ENCODE measurements around the gene RD3L. TPM values are rescaled to one million over a fixed set of nuclear protein-coding genes. Genes with fewer than 3 reads are reported as not detected.
A peak's percentile ranks its signal among the peaks of the same experiment; 100 is the strongest.
"Not testable (repeated sequence)": the region's sequence is repeated elsewhere in the genome, so short reads cannot be mapped to it uniquely, and the experiment has no call there.

RD3L gene
- total RNA-seq, 4 donors from 2014 or later, result not detected

- H3K9me3 ChIP-seq, result no peaks in the 10 kb centered on the region
- no peak overlapping the region for H3K4me3 ChIP-seq
- no peak overlapping the region for H3K27ac ChIP-seq (replicated peaks in 1 of 4)
- peaks cover 6 to 14% (median 9%) of the 10 kb centered on the region in 4 donors for H3K4me1 ChIP-seq
- no peak for DNase-seq (ENCODE audit: extremely low spot score)
- TF ChIP-seq EP300 (IDR thresholded peaks at IDR 0.05), result no peak
- TF ChIP-seq POLR2AphosphoS5 (IDR thresholded peaks at IDR 0.05), result no peak
- no peak for TF ChIP-seq POLR2A (IDR thresholded peaks at IDR 0.05; ENCODE audit: low read depth)
- TF ChIP-seq CTCF (IDR thresholded peaks at IDR 0.05), result no peak
- no peaks in the 10 kb centered on the region for H3K36me3 ChIP-seq
- WGBS, result 81% methylated on average over 5 of the region's 5 CpGs
- peaks cover 0 to 36% (median 0%) of the 10 kb centered on the region in 4 donors for H3K27me3 ChIP-seq
- intact Hi-C loops (cut with DNase I), result no loop called here
Observed at GRCh38 chr14:103925316-103925715, 17.0 kb downstream of the RD3L start.

- WGBS, result 17% methylated on average over 6 of the region's 6 CpGs
- Histone ChIP-seq H3K9me3 (no peaks in the 10 kb centered on the region), H3K4me1 (peaks cover 21 to 28% (median 24%) of the 10 kb centered on the region in 4 donors), H3K4me3 (no peak overlapping the region), H3K27ac (replicated peaks in 1 of 4) (no peak overlapping the region), H3K36me3 (no peaks in the 10 kb centered on the region), H3K27me3 (peaks cover 0 to 33% (median 0%) of the 10 kb centered on the region in 4 donors)
- no peak for DNase-seq (ENCODE audit: extremely low spot score)
- TF ChIP-seq CTCF (IDR thresholded peaks at IDR 0.05) (no peak), POLR2A (IDR thresholded peaks at IDR 0.05; ENCODE audit: low read depth) (no peak), EP300 (IDR thresholded peaks at IDR 0.05) (no peak), POLR2AphosphoS5 (IDR thresholded peaks at IDR 0.05) (no peak)
- intact Hi-C loops (cut with DNase I), result no loop called here
Observed at GRCh38 chr14:103923863-103924262, 18.5 kb downstream of the RD3L start.

DNA sequence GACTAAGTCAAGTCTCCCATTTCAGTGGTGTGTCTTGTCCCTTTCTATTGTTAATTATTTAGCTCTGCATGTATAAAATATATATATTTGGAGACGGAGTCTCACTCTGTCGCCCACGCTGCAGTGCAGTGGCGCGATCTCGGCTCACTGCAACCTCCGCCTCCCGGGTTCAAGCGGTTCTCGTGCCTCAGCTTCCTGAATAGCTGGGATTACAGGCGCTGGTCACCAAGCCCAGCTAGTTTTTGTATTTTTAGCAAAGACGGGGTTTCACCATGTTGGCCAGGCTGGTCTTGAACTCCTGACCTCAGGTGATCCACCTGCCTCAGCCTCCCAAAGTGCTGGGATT, 20.5 kb downstream of the RD3L start:
- intact Hi-C loops (cut with DNase I); DNase-seq (ENCODE audit: extremely low spot score); H3K9me3 ChIP-seq; H3K36me3 ChIP-seq; H3K27ac ChIP-seq (replicated peaks in 1 of 4): not testable (repeated sequence)
- Histone ChIP-seq H3K4me3 (peak overlapping the region; percentile 70 to 99 (median 83)), H3K27me3 (peaks cover 0 to 15% (median 0%) of the 10 kb centered on the region in 4 donors), H3K4me1 (peaks cover 34 to 42% (median 39%) of the 10 kb centered on the region in 4 donors)
- 69% methylated on average over 12 of the region's 12 CpGs for WGBS

DNA sequence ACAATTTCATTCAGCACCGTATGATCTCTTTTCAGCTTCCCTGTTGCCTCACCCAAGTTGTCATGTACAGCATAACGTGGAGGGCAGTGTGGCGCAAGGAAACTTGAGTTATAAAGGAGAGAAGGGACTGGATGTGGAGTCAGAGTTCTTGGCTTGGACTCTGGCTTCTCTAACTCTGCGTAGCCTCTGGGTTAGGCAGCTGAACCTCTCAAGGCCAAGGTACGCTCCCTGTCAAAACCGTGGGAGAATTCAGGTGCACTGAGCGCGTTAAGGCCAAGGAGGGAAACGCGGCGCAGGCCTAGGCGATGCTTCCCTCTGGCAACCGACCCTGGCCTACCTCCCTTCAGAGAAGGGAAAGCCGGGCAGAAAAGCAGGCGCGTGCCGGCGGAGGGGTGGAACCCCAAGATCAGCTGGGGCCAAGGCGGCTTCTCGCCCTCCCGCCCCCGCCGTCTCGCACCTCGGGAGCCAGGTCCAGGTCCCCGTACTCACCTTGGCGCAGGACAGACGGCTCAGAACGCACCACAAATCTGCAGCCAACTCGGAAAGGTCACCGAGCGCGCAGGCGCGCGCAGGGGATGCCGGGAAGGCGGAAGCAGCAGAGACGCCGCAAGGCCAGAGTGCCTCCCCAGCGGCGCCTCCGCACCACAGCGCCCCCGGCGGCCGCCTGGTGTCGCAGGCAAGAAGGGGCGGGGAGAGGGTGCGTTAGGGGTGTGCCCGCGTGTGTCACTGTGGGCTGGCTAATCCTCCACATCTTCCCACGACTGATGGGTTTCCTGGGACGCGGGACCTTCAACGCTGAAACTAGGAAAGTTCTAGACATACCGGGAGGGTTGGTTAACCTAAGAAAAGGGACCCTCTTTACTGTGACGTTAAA, 21.1 kb downstream of the RD3L start:
- H3K4me1 ChIP-seq, result peaks cover 38 to 48% (median 45%) of the 10 kb centered on the region in 4 donors
- intact Hi-C loops (cut with DNase I), result no loop called here
- WGBS, result under 1% methylated on average over 26 of the region's 58 CpGs

More for the DNA sequence above, 21.1 kb downstream of the RD3L start:
- Histone ChIP-seq H3K4me3 (peak overlapping the region; percentile 70 to 99 (median 83)), H3K36me3 (peaks cover 0 to 14% (median 6%) of the 10 kb centered on the region in 4 donors), H3K27ac (replicated peaks in 1 of 4) (peak overlapping the region; percentile 75 to 88 (median 87)), H3K27me3 (peaks cover 0 to 15% (median 0%) of the 10 kb centered on the region in 4 donors), H3K9me3 (no peaks in the 10 kb centered on the region)
- peak; percentile 96 for DNase-seq (ENCODE audit: extremely low spot score)
- TF ChIP-seq POLR2AphosphoS5 (IDR thresholded peaks at IDR 0.05) (peak; percentile 89 to 96), POLR2A (IDR thresholded peaks at IDR 0.05; ENCODE audit: low read depth) (peak; percentile 12), CTCF (IDR thresholded peaks at IDR 0.05) (peak; percentile 98 to 99 (median 99)), EP300 (IDR thresholded peaks at IDR 0.05) (no peak)

All from esophagus muscularis mucosa (tissue), 4 donors.